Anterior cingulate cortex (tissue), 58 donors: ENCODE data around the gene LRRTM4.
"Not testable (repeated sequence)": the region's sequence is repeated elsewhere in the genome, so short reads cannot be mapped to it uniquely, and the experiment has no call there.

Experiments used
- DNase-seq, 58 donors: peaks; one replicate each; lab custom pipeline; 2025; lab: John Stamatoyannopoulos, UW

LRRTM4 gene

DNA sequence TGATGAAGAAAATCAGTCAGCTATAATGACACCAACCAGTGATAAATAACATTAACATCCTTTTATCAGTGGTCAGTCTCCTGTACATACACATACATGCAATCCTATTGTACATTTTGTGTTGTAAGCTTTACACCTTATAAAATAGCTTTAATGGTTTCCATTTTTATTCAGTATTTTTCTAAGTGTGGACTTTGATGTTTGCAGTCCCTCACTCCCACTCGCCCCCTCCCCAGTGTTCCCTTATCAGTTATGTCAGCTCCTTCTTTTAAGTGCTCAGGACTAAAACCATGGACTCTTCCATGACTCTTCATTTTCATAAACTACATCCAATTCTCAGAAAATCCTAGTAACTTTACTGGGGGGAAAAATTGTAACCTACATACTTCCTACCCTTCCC lies 713.0 kb downstream of the LRRTM4 start:
- no peak for DNase-seq

GRCh38 chr2:76808732-76809131 lies 713.4 kb downstream of the LRRTM4 start:
- no peak for DNase-seq

DNA sequence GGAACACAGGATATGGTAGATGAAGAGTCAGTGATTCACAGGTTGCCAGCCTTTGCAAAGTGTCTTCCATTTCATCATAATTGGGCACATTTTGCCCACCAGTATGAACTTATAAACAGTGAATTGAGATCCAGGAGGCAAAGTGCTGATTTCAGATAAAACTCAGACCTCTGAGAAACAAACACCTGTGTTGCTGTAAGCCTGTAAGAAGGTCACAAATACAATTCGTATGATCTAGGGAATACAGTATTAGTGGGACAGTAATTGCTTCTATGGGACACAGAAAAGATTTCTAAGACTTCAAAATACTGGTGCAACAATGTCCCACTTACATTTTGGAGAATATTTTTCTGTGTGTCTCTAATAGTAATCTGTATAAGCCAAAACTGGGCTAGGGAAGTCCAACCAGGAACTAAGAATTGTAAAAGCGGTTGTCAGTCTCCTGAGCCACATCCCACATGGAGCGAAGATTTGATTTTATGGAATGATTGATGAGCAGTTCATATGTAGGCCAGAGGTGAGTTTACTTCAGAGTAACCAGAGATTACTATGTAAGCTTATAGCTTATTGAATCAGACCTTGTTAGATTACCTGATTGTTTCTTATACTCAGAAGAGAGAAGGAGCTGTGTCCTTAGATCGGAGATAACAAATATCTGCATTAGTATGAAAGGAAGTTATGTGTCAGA lies 728.4 kb downstream of the LRRTM4 start:
- DNase-seq, result no peak

GRCh38 chr2:76781313-76781712 lies 740.9 kb downstream of the LRRTM4 start:
- DNase-seq, result not testable (repeated sequence)

GRCh38 chr2:76763276-76763675 lies 758.9 kb downstream of the LRRTM4 start:
- no peak for DNase-seq

DNA sequence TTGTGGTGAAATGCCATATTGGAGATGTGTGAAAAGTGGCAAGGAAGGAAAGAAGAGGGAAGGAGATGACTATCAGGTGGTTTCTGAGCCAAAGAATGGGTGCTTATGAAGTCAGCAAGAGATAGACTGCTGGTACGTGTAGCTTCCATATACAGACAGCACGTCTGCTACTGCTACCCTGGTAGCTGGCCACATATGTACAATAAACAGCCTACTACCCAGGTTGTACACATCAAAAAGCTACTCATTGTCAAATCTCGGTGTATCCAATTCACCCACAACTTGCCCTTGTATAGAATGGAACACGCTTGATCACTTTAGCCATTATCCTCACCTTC lies 761.8 kb downstream of the LRRTM4 start:
- DNase-seq, result no peak

- no peak for DNase-seq
Measured at GRCh38 chr2:76759634-76760366, 762.4 kb downstream of the LRRTM4 start.

DNA sequence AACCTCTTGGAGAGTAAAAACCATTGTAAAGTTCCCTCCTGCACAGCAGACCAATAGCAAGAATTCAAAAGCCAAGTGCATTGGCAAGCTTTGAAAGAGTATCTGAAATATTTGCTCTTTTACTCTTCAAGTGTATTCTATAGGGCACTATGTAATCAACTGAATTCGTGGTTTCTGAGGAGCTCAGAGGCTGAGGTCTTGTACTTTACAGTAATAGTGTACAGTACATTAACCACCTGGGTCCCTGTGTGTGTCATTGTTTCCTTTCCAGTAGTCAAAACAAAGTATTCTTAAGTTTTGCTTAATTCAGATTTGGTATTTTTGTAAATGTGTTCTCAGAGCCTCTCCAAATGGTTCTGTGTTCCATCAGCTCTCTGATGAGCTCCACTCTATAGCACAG lies 769.7 kb downstream of the LRRTM4 start:
- DNase-seq, result peak in 1 of 58 donors; percentile 5

- no peak for DNase-seq
Measured at GRCh38 chr2:76749858-76750257, 772.3 kb downstream of the LRRTM4 start.

GRCh38 chr2:76748581-76749296 lies 773.4 kb downstream of the LRRTM4 start:
- DNase-seq, result no peak

DNA sequence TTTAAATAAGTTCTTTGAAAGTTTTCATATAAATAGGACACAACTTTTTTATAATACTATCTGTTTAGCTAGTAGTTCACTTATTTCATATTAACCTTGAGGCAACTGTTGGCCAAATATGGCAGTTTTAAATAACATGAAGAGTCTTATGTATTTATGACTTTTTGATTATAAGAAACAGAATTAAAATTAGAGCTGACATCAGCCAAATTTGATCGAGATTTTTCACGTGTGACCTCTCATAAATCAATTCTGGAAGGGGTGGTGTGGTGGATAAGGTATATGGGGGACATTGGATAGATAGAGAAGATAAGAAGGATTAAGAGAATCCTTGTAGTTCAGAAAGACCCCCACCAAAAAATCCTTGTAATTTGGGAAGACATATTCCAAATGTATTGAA lies 776.6 kb downstream of the LRRTM4 start:
- no peak for DNase-seq

DNA sequence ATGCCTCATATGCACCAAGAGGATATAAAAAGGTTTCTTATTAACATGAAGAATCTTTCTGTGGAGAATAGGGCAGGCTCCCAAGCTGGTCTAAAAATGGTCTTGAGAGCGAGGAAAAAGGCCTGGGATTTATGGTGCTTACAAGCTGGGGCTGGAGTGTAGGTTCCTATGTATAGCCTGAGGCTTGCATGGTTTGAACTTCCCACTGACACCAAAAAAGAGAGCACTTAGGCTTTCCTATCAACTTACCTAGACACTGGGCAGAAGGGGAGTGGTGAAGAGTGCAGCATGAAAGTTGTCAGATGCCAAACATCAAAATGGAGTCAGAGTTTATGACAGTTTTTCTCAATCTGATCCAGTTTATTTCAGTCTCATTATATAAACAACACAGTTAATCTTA lies 784.6 kb downstream of the LRRTM4 start:
- no peak for DNase-seq

DNA sequence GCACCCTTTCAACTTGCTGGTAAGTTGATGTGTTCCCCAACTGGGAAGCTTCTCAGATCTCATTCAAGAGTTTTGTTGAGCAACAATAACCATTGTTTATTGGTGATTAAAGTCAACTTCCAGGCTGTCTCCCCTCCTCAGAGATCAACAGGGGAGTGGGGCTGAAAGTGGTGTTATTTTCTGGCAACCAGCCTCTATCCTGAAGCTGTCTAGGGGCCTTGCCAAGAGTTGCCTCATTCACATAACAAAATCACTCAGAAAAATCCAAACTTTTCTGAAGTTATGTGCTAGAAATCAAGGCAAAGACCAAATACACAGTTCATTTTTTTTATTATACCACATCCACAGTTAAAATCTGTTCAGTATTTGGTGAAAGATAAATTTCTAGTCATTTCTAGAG lies 788.4 kb downstream of the LRRTM4 start:
- no peak for DNase-seq

DNA sequence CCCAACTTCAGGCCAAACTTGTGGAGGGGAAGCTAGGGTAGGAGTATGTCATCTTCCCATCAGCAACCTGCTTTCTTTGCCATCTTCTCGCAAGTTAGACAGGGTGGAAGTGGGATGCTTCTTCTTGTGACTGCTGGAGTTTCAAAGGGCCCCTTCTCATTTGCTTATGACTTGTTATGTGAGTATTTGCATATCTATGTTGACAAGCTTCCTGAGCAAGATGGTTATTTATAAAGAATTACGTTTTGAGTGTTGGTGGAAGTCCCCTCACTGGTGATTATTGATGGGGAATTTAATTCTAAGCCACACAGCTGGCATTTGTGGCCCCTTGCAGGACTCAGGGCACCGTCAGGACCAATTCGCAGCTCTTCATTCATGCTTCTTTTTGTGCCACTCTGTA lies 791.0 kb downstream of the LRRTM4 start:
- DNase-seq, result no peak

- DNase-seq, result no peak
Measured at GRCh38 chr2:76730021-76730420, 792.2 kb downstream of the LRRTM4 start.

DNA sequence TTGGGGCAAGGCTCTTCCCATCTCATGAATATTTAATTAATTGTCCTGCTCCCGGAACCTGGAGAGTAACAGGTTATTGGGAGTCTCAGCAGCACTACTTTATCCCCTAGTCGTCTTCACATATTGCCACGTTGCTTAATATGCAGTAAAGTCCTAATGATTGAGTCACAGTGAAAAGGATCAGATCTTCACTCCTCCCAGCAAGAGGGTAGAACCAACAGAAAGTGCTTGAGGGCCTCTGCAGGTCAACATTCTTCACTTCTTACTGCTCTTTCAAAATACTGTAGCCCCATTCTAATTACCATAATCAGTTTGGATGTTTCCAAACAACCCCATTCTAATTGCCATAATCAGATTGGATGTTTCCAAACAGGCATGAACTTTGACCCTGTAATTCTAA lies 801.0 kb downstream of the LRRTM4 start:
- no peak for DNase-seq

DNA sequence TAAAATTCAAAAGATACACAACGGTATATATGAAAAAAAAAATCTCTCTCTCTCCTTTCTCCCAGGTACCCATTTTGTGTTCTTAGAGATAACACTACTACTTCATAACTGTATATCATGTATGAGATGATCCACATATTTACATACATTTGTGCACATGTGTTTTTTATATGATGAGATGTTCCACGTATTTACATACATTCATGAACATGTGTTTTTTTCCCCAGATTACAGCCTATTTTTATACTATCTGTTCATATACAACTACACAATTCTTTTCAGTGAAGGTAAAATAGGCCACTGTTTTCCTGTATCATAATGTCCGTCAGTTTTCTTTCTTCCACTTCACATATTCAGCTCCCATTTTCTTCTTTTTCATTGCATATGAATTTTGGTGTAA lies 808.9 kb downstream of the LRRTM4 start:
- DNase-seq, result no peak

DNA sequence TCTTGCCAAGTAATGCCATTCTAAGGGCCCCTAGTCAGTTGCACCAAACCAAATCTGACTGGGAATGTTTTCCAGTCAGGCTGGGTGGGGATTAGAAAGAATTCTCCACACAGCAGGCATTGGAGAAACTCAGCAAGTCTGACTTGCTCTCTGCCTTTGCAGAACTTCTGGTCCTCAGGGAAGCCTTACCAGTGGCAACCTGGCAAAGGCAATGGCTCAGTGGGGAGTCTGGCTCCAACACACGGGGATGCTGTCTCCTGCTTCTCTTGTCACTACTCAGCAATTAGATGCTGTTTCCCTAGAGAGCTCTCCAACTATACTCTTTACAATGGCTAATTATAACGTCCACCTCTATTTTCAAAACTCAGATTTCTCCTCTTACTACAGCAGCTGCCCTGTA lies 810.7 kb downstream of the LRRTM4 start:
- DNase-seq, result no peak

DNA sequence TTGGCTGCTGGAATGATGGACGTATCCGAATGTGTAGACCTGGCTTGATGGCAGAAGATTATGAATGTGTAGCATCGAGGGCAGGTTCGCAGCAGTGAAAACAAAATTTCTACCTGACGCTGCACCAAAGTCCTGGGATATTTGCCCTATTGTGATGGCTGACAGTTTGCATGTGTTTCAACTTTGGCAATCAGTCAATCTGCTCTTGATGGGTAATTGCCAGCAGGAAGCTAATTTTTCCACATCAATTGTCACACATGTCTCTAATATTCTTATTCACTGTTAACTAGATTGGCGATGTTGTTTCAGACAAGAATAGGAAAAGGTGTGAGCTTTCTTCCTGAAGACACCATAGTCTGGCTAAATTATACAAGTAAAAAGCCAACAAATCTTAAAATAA lies 821.3 kb downstream of the LRRTM4 start:
- DNase-seq, result no peak

- DNase-seq, result not testable (repeated sequence)
Measured at GRCh38 chr2:76697998-76698713, 824.0 kb downstream of the LRRTM4 start.
